AG09319 (cell line): Measurements from ENCODE around the gene SPRR3.

Experiments used
- DNase-seq: peaks from one replicate; pipeline ENCODE4 v3.0.0-alpha.2; 2010; ENCODE audit warnings: low read depth; ENCODE audit errors: extremely low read depth
- TF ChIP-seq, protein P1 (sequence below): IDR thresholded peaks from 2 replicates; pipeline ENCODE4 v1.5.1; 2011; ENCODE audit warnings: low read depth, mild to moderate bottlenecking, inconsistent platforms, low read length, moderate library complexity

SPRR3 gene

GRCh38 chr1:152970495-152970894 is 31.1 kb upstream of the SPRR3 start, which contains the start of gene SPRR4:
Gene SPRR4, plus strand, starts transcription at chr1:152970648. Its CDS starts 1,243 bp downstream, at chr1:152971891.
- TF ChIP-seq, protein P1, sequence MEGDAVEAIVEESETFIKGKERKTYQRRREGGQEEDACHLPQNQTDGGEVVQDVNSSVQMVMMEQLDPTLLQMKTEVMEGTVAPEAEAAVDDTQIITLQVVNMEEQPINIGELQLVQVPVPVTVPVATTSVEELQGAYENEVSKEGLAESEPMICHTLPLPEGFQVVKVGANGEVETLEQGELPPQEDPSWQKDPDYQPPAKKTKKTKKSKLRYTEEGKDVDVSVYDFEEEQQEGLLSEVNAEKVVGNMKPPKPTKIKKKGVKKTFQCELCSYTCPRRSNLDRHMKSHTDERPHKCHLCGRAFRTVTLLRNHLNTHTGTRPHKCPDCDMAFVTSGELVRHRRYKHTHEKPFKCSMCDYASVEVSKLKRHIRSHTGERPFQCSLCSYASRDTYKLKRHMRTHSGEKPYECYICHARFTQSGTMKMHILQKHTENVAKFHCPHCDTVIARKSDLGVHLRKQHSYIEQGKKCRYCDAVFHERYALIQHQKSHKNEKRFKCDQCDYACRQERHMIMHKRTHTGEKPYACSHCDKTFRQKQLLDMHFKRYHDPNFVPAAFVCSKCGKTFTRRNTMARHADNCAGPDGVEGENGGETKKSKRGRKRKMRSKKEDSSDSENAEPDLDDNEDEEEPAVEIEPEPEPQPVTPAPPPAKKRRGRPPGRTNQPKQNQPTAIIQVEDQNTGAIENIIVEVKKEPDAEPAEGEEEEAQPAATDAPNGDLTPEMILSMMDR, result no peak
- DNase-seq, result no peak

GRCh38 chr1:152972196-152972886 is 29.2 kb upstream of the SPRR3 start:
- DNase-seq, result no peak
- TF ChIP-seq, protein P1, result no peak

DNA sequence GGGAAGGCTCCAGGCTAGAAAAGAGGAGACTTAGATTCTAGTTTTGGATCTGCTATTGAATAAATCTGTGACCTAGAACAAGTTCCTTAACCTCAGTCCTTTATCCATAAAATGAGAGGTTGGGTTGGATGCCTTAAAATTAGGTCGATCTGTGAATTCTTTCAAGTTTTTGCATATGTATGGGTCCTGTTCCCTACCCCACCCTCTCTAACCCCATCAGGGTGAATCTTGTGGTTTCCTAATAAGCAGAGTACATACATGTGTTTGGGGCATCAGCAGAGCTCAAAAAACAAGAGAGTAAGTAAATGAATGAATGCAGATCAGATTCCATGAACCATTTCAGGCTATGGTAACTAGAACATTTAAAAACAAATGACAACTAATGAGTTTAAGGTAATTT is 24.9 kb upstream of the SPRR3 start:
- DNase-seq, result no peak
- TF ChIP-seq, protein P1, result no peak

GRCh38 chr1:152977614-152978013 is 23.9 kb upstream of the SPRR3 start:
- TF ChIP-seq, protein P1, result no peak
- DNase-seq, result no peak

- TF ChIP-seq, protein P1, result no peak
- no peak for DNase-seq
These were observed 20.9 kb upstream of the SPRR3 start for GRCh38 chr1:152980676-152981075.

DNA sequence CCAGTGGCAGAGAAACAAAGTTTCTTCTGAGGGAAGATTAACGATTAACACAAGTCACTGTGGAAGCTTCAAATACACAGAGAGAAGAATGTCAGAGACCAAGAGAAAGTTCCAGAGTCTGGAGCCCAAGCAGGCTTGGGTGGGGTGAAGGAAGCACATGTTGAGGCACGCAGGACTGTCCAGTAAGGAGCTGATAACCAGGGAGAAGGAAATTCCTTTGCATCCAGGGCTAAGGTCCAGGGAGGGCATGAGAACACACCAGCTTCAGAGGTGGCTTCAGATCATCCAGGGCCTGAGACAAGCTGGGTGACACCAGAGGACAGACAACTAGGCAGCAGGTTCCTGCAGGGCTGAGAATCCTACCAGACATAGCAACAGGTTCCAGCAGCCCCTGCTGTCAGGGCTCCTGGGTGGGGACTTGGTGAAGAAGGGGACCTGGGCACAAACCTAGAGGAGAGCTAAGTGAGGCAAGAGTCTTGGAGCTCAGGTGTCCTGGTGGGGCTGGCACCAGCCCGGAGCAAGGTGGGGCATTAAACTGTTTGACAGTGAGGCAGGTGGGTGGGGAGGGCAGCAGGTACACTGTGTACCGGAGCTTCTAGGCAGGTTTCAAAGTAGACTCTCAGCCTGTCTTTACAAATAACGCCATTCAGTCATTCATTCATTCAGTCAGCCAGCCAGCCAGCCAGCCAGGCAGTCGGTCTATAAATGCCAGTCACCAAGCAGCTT is 20.2 kb upstream of the SPRR3 start:
- DNase-seq, result no peak
- TF ChIP-seq, protein P1, result no peak

DNA sequence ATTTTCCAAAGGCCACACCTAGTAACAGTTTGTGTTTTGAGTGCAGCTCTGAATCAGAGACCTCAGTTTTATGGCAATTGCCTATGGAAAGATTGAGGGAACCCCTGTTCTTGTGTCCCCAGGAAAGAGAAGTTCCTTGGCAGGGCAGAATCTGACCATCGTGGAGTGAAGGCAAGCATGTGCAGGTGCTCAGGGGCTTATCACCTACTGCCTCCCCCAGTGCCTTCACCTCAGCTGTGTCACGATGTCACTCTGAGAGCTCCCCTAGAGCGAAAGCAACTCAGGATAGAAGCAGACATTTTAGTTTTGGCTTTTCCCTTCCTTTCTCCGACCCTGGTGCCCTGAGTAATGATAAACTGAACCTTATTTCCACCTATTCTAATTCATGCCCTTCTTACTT is 19.5 kb upstream of the SPRR3 start:
- no peak for DNase-seq
- TF ChIP-seq, protein P1, result no peak
